ENCODE data around the gene WDFY2. TPM values are rescaled to one million over a fixed set of nuclear protein-coding genes. Genes with fewer than 3 reads are reported as not detected.

Gene WDFY2
- total and polyA plus RNA-seq, 2 of the 8 experiments (the other 6 are each of a cell fraction or from before 2014, with no cell fraction given) = 13.9 to 29.0 TPM

DNA sequence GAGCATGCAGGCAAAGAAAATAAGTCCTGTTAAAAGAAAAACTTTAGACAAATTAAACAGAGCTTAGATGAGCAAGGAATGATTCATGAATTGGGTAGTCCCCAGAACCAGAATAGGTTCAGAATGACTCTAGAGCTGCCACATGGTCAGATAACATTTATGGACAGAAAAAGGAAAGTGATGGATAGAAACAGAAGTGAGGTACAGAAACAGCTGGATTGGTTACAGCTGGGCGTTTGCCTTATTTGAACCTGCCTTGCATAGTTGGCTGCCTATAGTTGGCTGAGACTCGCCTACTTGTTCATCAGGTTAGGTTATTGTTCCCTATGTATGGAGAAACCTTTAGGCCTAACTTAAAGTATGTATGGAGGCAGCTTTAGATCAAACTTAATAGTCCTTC, 35.4 kb downstream of the WDFY2 start (continued):
- TF ChIP-seq, protein P1, sequence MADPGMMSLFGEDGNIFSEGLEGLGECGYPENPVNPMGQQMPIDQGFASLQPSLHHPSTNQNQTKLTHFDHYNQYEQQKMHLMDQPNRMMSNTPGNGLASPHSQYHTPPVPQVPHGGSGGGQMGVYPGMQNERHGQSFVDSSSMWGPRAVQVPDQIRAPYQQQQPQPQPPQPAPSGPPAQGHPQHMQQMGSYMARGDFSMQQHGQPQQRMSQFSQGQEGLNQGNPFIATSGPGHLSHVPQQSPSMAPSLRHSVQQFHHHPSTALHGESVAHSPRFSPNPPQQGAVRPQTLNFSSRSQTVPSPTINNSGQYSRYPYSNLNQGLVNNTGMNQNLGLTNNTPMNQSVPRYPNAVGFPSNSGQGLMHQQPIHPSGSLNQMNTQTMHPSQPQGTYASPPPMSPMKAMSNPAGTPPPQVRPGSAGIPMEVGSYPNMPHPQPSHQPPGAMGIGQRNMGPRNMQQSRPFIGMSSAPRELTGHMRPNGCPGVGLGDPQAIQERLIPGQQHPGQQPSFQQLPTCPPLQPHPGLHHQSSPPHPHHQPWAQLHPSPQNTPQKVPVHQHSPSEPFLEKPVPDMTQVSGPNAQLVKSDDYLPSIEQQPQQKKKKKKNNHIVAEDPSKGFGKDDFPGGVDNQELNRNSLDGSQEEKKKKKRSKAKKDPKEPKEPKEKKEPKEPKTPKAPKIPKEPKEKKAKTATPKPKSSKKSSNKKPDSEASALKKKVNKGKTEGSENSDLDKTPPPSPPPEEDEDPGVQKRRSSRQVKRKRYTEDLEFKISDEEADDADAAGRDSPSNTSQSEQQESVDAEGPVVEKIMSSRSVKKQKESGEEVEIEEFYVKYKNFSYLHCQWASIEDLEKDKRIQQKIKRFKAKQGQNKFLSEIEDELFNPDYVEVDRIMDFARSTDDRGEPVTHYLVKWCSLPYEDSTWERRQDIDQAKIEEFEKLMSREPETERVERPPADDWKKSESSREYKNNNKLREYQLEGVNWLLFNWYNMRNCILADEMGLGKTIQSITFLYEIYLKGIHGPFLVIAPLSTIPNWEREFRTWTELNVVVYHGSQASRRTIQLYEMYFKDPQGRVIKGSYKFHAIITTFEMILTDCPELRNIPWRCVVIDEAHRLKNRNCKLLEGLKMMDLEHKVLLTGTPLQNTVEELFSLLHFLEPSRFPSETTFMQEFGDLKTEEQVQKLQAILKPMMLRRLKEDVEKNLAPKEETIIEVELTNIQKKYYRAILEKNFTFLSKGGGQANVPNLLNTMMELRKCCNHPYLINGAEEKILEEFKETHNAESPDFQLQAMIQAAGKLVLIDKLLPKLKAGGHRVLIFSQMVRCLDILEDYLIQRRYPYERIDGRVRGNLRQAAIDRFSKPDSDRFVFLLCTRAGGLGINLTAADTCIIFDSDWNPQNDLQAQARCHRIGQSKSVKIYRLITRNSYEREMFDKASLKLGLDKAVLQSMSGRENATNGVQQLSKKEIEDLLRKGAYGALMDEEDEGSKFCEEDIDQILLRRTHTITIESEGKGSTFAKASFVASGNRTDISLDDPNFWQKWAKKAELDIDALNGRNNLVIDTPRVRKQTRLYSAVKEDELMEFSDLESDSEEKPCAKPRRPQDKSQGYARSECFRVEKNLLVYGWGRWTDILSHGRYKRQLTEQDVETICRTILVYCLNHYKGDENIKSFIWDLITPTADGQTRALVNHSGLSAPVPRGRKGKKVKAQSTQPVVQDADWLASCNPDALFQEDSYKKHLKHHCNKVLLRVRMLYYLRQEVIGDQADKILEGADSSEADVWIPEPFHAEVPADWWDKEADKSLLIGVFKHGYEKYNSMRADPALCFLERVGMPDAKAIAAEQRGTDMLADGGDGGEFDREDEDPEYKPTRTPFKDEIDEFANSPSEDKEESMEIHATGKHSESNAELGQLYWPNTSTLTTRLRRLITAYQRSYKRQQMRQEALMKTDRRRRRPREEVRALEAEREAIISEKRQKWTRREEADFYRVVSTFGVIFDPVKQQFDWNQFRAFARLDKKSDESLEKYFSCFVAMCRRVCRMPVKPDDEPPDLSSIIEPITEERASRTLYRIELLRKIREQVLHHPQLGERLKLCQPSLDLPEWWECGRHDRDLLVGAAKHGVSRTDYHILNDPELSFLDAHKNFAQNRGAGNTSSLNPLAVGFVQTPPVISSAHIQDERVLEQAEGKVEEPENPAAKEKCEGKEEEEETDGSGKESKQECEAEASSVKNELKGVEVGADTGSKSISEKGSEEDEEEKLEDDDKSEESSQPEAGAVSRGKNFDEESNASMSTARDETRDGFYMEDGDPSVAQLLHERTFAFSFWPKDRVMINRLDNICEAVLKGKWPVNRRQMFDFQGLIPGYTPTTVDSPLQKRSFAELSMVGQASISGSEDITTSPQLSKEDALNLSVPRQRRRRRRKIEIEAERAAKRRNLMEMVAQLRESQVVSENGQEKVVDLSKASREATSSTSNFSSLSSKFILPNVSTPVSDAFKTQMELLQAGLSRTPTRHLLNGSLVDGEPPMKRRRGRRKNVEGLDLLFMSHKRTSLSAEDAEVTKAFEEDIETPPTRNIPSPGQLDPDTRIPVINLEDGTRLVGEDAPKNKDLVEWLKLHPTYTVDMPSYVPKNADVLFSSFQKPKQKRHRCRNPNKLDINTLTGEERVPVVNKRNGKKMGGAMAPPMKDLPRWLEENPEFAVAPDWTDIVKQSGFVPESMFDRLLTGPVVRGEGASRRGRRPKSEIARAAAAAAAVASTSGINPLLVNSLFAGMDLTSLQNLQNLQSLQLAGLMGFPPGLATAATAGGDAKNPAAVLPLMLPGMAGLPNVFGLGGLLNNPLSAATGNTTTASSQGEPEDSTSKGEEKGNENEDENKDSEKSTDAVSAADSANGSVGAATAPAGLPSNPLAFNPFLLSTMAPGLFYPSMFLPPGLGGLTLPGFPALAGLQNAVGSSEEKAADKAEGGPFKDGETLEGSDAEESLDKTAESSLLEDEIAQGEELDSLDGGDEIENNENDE (IDR thresholded peaks at IDR 0.05; ENCODE audit: insufficient replicate concordance, low read length) = no peak
- no peak for TF ChIP-seq POLR2AphosphoS5 (IDR thresholded peaks at IDR 0.05; ENCODE audit: low read depth, low read length)
- no peak for TF ChIP-seq RAD21 (IDR thresholded peaks at IDR 0.05 in 1 of 2, conservative IDR thresholded peaks at IDR 0.05 in 1 of 2; ENCODE audit: low read depth in 2 of 2, low read length in 2 of 2)
- no peak for TF ChIP-seq SIN3A (conservative IDR thresholded peaks at IDR 0.05 in 1 of 2, IDR thresholded peaks at IDR 0.05 in 1 of 2; ENCODE audit: low read depth in 1 of 2, low read length in 2 of 2)
- TF ChIP-seq YY1 (IDR thresholded peaks at IDR 0.05; ENCODE audit: low read depth, low read length) = no peak
- TF ChIP-seq KDM4A (IDR thresholded peaks at IDR 0.05; ENCODE audit: low read depth, low read length, severe bottlenecking) = no peak
- no peak for TF ChIP-seq TEAD4 (IDR thresholded peaks at IDR 0.05; ENCODE audit: low read depth, low read length)
- no peak for TF ChIP-seq BRCA1 (IDR thresholded peaks at IDR 0.05; ENCODE audit: low read depth, low read length)
- TF ChIP-seq CBX8 (IDR thresholded peaks at IDR 0.05; ENCODE audit: borderline replicate concordance, low read depth, low read length) = no peak
- TF ChIP-seq BACH1 (IDR thresholded peaks at IDR 0.05; ENCODE audit: low read length) = no peak

All from H1 (cell line).